GM12872 (cell line): ENCODE measurements around the gene RBMX.

ENCODE experiments used
- CTCF ChIP-seq: IDR thresholded peaks from 3 replicates; pipeline ENCODE4 v1.5.1; 2011; ENCODE audit warnings: low read depth, mild to moderate bottlenecking, low read length, moderate library complexity; ENCODE audit not compliant: insufficient read depth

The RBMX gene

DNA sequence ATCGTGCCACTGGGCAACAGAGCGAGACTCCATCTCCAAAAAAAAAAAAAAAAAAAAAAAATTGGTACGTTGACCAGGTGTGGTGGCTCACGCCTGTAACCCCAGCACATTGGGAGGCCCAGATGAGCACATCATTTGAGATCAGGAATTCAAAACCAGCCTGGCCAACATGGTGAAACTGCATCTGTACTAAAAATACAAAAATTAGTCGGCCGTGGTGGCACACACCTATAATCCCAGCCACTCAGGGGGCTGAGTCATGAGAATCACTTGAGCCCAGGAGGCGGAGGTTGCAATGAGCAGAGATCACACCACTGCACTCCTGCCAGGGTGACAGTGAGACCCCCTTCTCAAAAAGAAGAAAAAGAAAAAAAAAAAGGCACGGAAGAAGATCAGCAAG lies 24.5 kb downstream of the RBMX start:
- no peak for TF ChIP-seq CTCF

DNA sequence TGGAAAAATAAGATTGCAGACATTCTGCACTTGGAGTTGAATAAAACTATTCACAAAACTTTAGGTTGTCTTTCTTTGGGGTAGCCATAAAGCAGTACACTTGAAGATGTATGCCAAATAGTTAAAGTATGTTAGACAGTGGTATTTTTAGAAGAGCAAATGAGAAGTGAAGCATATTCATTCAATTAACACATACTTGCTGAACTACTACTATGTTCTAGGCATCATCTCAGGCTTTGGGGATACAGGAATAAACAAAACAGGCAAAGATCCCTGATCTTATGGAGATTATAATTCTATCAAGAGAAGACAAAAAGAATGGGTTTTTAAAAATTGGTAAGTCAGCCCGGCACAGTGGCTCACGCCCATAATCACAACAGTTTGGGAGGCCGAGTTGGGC lies 29.0 kb downstream of the RBMX start:
- no peak for TF ChIP-seq CTCF

- TF ChIP-seq CTCF = no peak
Observed at GRCh38 chrX:136850441-136851175, 29.9 kb downstream of the RBMX start.

DNA sequence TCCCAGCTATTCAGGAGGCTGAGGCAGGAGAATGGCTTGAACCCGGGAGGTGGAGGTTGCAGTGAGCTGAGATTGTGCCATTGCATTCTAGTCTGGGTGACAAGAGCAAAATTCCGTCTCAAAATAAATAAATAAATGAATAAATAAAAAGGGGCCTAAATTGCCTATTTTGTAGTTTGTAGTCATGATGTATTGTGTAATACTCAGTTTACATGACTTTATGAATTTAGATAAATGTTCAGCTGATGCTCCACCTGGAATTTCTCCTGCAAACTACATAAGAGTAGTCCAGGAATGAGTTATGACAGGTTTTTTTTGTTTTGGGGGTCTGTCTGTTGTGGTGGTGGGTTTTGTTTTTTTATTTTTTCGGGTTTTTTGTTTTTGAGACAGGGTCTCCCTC lies 31.1 kb downstream of the RBMX start:
- no peak for TF ChIP-seq CTCF

DNA sequence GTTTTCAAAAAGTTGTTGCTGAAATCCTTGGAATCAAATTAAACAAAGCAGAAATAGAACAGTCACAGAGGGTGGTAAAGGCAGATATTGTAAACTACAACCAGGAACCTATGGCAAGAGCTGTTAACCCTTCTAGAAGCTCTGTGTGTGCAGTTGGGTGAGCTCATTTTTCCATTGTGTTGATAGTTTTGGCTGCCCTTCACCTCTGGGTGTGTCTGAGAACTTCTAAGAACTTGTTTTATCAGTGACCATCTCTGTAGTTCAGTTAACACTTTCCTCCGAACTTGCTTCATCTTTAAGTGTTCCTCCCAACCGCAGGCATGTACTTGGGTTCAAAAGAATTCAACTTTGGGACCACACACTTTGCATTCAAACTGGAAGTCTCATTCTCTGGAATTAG lies 32.7 kb downstream of the RBMX start:
- TF ChIP-seq CTCF = no peak

DNA sequence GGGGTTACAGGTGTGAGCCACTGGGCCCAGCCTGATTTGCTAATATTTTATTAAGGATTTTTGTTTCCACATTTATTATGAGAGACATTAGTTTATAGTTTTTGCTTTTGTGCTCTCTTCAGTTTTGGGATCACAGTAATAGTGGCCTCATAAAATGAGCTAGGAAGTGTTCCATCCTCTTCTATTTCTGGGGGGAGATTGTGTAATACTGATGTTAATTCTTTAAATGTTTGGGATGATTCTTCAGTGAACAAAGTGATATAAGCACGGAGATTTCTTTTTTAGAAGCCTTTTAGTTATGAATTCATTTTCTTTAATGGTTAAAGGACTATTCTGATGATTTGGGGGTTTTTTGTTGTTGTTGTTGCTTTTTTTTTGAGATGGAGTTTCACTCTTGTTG lies 41.3 kb downstream of the RBMX start:
- no peak for TF ChIP-seq CTCF

GRCh38 chrX:136835761-136836160 lies 44.8 kb downstream of the RBMX start:
- no peak for TF ChIP-seq CTCF
